HG02623 (cell line): ENCODE results near the gene FAM163A.

ENCODE experiments used
- ATAC-seq: cut with Tn5 transposase; IDR thresholded peaks from one replicate; pipeline ENCODE4 v1.9.1; 2021; ENCODE audit warnings: moderate library complexity; ENCODE audit not compliant: unreplicated experiment

The FAM163A gene

DNA sequence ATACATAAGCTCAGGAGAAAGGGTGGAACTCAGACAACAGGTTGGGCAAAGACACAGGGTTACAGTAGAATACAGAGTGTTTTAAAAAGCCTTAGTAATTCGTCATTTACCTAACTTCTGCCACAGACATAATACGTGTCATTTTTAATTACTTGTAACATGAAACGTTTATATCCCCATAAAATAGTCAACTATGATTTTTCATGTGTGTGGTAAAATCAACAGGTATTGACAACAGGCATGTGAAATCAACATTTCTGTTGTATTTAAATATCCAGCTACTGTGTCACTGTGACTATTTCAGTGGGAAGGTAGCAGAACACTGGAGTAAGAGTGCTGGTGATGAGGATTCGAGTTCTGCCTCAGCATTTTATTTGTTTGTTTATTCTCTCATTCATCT lies 5.7 kb downstream of the FAM163A start:
- no peak for ATAC-seq

DNA sequence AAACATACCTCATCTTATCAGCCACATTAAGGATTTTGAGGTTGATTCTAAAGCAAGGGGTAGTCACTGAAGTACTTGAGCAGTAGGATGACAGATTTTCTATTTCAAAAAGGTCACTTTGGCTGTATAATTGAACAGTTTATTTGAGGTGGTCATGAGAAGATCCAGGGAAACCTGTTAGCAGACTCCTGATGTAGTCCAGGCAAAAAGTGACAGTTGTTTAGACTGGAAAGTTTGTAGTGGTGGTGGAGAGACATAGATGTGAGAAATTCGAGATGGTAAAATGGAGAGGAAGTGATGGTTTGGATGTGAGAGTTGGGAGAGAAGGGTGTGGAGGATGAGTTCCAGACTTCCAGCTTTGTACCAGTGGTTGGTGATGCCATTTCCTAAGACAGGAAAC lies 7.5 kb downstream of the FAM163A start:
- ATAC-seq, result no peak

GRCh38 chr1:179753061-179753460 lies 10.0 kb downstream of the FAM163A start:
- ATAC-seq, result no peak

DNA sequence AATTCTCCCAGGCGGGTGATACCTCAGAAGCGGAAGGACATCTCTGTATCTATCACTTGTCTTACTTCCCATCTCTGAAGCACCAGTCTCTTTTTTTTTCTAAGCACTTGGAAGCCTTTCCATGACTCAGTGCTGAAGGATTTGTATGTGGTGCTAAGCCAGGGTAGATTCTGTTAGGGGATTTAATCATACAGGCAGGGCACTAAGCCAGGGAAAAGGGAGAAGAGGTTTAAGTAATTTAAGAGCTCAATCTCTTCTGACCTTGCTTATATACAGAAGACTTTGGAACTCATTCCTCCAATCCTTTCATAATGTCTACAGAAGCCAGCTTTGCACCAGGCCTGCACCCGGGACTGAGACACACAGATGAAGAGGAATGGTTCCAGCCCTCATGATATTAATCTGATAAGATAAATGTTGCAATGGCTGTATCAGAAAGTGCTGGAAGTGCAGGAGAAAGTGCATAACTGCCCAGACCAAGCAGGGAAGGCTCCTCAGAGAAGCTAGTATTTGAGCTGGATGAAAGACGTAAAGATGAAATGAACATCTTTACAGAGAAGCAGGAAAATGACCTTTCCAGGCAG lies 11.0 kb downstream of the FAM163A start:
- ATAC-seq, result no peak

DNA sequence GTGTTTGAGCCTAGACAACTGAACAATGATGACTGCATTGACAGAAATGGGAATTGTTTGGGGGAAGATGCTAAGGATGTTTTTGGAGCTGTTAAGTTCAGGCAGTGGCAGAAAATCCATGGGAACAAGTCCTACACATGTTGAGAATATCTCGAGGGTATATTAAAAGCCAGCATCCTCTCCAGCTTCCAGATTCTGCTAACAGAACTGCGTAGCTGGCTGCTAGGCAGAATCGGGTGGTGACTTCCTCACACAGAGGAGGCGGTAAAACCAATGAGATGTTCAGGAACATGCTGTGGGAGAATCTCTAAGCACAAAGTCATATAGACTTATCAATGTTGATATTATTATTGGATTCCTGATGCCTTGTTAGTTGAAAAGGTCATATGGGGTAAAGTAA lies 14.8 kb downstream of the FAM163A start:
- no peak for ATAC-seq

- ATAC-seq, result no peak
Observed at GRCh38 chr1:179760521-179760920, 17.4 kb downstream of the FAM163A start.

DNA sequence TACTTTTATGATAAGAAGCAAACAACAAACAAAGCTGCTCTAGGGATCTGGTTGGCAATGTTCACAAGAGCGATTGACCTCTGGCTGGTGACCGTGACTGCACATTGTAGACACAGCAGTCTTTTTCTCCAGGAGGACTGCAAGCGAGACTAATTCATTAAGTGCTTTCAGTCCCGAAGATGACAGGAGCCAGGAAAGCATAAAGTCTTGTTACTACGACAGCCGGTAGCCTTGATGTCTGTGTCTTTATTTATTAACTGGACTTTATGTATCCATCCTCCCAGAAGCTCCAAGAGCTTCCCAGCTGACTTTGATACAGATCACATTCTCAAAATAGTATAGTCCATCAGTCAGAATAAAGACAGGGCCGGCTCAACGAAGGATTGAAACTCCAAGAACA lies 18.2 kb downstream of the FAM163A start:
- ATAC-seq, result no peak

- ATAC-seq, result no peak
Observed at GRCh38 chr1:179761846-179762640, 19.0 kb downstream of the FAM163A start.

DNA sequence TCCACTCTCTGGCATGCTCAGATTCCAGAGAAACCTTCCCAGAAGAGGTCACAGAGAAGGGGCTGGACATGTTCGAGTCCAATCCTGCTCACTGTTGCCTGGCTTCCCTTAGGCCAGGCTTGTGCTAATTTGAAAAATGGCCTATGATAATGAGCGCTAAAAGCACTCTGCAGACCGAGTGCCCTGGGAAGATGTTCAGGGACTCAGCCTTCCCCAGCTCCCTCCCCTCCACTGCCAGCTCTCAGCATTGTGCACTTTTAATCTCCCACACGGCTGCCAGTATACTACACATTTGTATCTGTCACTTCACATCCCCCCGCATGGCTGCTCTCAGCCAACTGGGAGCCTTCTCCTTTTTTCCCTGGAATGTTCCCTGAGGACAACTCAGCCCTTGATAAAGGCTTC lies 24.1 kb downstream of the FAM163A start:
- no peak for ATAC-seq

DNA sequence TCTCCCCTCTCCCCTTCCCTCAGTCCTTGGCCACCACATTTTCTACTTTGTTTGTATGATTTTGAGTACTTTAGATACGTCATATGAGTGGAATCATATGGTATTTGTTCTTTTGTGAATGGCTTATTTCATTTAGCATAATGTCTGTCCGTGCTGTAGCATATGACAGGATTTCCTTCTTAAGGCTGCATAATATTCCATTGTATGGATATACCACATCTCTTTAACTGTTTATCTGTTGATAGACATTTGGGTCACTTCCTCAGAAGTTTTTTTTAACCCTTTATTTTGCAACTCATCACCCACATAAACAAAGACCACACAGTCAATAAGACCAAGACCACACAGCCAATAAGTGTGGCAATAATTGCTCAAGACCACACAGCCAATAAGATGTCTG lies 24.9 kb downstream of the FAM163A start:
- ATAC-seq, result no peak

DNA sequence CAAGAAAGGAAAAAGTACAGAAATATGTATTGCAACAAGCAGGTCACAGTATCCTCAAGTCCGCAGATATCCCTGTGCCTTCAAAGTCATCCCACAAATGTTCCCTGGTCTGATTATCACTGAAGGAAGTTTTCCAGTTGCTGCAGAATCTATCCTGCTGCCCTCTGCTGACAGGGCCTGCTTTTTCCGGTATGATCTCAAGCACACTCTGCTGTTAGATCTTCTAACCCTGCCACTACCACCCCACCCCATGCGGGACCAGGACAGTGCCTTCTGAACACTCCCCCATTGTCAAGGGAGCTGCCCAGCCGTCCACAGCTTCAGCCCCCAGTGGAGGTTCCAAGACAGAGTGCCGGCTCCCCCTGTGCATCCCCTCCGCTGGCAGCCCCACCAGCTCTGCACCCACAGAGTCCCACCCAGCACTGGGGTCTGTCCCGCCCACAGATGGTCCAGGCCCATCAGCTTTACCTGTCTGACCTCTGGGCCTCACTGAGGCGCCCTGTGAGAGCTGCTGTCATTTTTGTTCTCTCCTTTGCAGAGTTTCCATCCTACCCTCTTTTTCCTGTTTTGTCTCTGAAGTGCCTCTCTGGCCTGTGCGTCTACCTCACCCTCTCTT lies 27.9 kb downstream of the FAM163A start:
- no peak for ATAC-seq

GRCh38 chr1:179773264-179773663 lies 30.2 kb downstream of the FAM163A start:
- no peak for ATAC-seq

DNA sequence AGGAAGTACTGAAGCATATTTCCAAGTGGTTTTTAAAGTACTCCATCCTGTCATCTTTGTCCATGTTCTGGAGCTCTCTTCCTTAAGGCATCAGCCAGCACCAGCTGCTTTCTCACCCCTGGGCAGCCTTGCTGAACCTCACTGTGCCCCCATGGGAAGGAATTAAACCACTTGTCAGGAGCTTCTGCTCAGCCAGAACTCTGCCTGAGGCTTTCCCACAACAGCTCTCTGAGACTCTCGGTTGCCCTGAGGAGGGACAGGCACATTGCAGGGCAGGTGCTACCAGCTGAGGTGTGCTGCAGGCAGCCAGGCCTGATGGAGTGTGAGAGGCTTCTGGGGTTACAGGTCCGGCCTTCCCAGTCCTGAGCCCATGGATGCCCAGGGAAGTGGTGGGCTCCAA lies 30.9 kb downstream of the FAM163A start:
- no peak for ATAC-seq

DNA sequence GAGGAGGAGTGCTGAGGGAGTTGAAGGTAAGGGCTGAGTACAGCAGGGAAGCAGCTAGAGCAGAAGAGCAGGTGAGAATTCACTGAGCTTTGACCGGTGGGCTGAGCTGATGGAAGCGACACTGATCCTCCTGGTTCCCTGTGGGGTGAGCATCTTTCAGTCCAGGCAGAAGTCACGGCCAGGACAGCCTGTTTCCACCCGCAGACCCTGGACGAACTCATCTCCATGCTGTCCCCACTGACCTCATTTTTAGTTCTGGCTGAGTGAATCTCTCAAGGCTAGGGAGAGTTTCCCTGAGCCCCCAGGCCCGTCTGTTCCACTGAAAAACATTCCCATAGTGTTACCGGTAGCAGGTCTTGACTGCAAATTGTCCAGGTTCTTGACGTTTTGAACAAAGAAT lies 31.5 kb downstream of the FAM163A start:
- ATAC-seq, result no peak

- no peak for ATAC-seq
Observed at GRCh38 chr1:179775009-179775408, 31.9 kb downstream of the FAM163A start.

GRCh38 chr1:179776831-179777230 lies 33.7 kb downstream of the FAM163A start:
- ATAC-seq, result no peak

DNA sequence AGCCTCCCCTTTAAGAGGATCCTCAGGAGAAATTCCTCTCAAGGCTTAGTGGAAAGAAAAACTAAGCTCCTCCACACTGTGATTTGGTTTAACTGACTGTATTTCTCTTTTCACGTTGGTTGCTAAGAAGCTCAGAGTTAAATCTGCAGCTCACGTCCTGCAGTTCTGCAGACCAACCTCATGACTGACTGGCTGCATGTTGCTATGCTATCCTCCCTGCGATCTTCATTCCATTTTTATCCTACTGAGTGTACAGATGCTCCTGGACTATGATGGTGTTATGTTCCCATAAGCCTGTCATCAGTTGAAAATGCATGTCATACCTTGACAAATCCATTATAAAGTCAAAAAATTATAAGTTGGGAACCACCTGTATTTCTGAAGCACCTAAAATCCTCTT lies 34.6 kb downstream of the FAM163A start:
- ATAC-seq, result no peak

GRCh38 chr1:179779645-179780272 lies 36.7 kb downstream of the FAM163A start:
- ATAC-seq, result no peak

DNA sequence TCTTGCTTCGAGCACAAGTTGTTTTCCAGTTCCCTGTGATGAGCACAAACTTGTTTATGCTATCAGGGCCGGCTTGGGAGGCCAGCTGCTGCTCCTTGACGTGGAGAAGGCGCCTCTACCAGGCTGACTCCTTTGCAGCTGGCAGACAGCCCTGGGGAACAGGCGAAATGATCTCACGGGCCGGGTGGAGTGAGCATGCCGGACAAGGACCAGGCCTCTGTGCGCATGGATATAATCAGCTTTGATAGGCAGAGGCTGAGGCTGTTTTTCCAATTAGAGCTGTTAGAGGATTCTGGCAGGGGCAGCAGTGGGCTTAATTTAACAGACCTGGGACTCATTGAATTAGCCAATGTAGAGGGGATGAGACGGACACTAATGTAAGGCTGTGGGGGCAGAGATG lies 38.9 kb downstream of the FAM163A start:
- no peak for ATAC-seq

- no peak for ATAC-seq
Observed at GRCh38 chr1:179785031-179785431, 41.9 kb downstream of the FAM163A start.

DNA sequence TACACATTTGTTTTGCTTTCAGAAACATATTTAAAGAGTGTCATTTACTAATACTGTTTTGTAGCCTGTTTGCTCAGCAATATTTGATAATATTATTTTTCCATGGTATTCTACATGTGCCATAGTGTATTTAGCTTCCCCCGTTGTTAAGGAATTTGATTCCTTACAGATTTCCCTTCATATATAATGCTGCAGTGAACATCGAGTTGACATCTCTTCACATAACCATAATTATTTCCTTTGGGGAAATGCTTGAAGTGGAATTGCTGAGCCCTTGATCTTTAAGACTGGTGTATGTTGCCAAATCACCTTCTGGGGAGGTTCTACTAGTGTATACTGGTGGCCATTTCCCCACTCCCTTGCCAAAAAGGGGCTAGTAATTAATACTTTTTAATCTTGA lies 42.6 kb downstream of the FAM163A start:
- ATAC-seq, result no peak
